ENCODE results near the gene HOXA9. TPM values are rescaled to one million over a fixed set of nuclear protein-coding genes. Genes with fewer than 3 reads are reported as not detected.

Gene HOXA9
- 0.41 to 1.4 TPM (median 0.73 TPM) in 5 replicates for total RNA-seq (2022; extraction: Qiagen RNA extraction)

GRCh38 chr7:27165089-27165995, at the start of gene HOXA9:
TSS of gene HOXA9 (minus strand) at chr7:27165537. CDS start at chr7:27165457, 80 bp downstream.

GRCh38 chr7:27199849-27200760, 34.8 kb upstream of the HOXA9 start, which contains the start of gene HOXA13:
TSS of gene HOXA13 (minus strand) at chr7:27200091. CDS start at chr7:27200077, 14 bp downstream.

GRCh38 chr7:27185013-27185853, 19.9 kb upstream of the HOXA9 start, which contains the start of gene HOXA11:
TSS of gene HOXA11 (minus strand) at chr7:27185232. CDS start at chr7:27185144, 88 bp downstream.

GRCh38 chr7:27173956-27174873, 8.9 kb upstream of the HOXA9 start, which contains the start of gene HOXA10:
TSS of gene HOXA10 (minus strand) at chr7:27174320. CDS start at chr7:27174306, 14 bp downstream.

GRCh38 chr7:27156508-27156898, 8.8 kb downstream of the HOXA9 start, which contains the start of gene HOXA7:
TSS of gene HOXA7 (minus strand) at chr7:27156675. CDS start at chr7:27156545, 130 bp downstream.

GRCh38 chr7:27151931-27152815, 13.2 kb downstream of the HOXA9 start, which contains the start of gene HOXA3:
TSS of gene HOXA3 (minus strand) at chr7:27152583. CDS start at chr7:27110640, 41,943 bp downstream.

GRCh38 chr7:27147199-27148030, 17.9 kb downstream of the HOXA9 start, which contains the start of gene HOXA6:
TSS of gene HOXA6 (minus strand) at chr7:27147774. CDS start at chr7:27147749, 25 bp downstream.

GRCh38 chr7:27143023-27143949, 22.1 kb downstream of the HOXA9 start, which contains the start of gene HOXA5:
TSS of gene HOXA5 (minus strand) at chr7:27143681. CDS start at chr7:27143607, 74 bp downstream.

GRCh38 chr7:27130540-27131389, 34.6 kb downstream of the HOXA9 start, which contains the start of gene HOXA4:
TSS of gene HOXA4 (minus strand) at chr7:27130757. CDS start at chr7:27130733, 24 bp downstream.

Other genes starting within 250 kb of the HOXA9 start
- gene HOXA1, start 69.5 kb downstream of the HOXA9 start, total RNA-seq (2022; extraction: Qiagen RNA extraction), result 2.5 to 3.4 TPM (median 3.0 TPM) in 5 replicates
- gene HOXA2, start 62.9 kb downstream of the HOXA9 start, total RNA-seq (2022; extraction: Qiagen RNA extraction), result 0.66 to 0.89 TPM (median 0.83 TPM) in 5 replicates
- 1.3 to 2.2 TPM (median 1.8 TPM) in 5 replicates for gene HOXA4, start 34.8 kb downstream of the HOXA9 start, total RNA-seq (2022; extraction: Qiagen RNA extraction)
- gene HOXA5, start 21.9 kb downstream of the HOXA9 start, total RNA-seq (2022; extraction: Qiagen RNA extraction), result 3.4 to 6.8 TPM (median 5.8 TPM) in 5 replicates
- gene HOXA6, start 17.8 kb downstream of the HOXA9 start, total RNA-seq (2022; extraction: Qiagen RNA extraction), result 0.74 to 1.8 TPM (median 1.6 TPM) in 5 replicates
- 4.0 to 6.9 TPM (median 6.0 TPM) in 5 replicates for gene HOXA3, start 13.0 kb downstream of the HOXA9 start, total RNA-seq (2022; extraction: Qiagen RNA extraction)
- 4.1 to 5.5 TPM (median 5.0 TPM) in 5 replicates for gene HOXA7, start 8.9 kb downstream of the HOXA9 start, total RNA-seq (2022; extraction: Qiagen RNA extraction)
- 6.8 to 7.8 TPM (median 7.7 TPM) in 5 replicates for gene HOXA10, start 8.8 kb upstream of the HOXA9 start, total RNA-seq (2022; extraction: Qiagen RNA extraction)
- 0.45 to 0.89 TPM (median 0.52 TPM) in 5 replicates for gene HOXA11, start 19.7 kb upstream of the HOXA9 start, total RNA-seq (2022; extraction: Qiagen RNA extraction)
- gene HOXA13, start 34.6 kb upstream of the HOXA9 start, total RNA-seq (2022; extraction: Qiagen RNA extraction), result 1.7 to 2.2 TPM (median 2.1 TPM) in 5 replicates
- 0.07 to 0.21 TPM (median 0.14 TPM) in 5 replicates for gene EVX1, start 77.3 kb upstream of the HOXA9 start, total RNA-seq (2022; extraction: Qiagen RNA extraction)

Data from A549 treated with Mapracorat at 1 μM for 4 hours (cell line).